ENCODE measurements around the gene RTRAF. TPM values are rescaled to one million over a fixed set of nuclear protein-coding genes. Genes with fewer than 3 reads are reported as not detected.

The RTRAF gene
- total RNA-seq, 1 donor from 2014 or later, result 185 TPM

DNA sequence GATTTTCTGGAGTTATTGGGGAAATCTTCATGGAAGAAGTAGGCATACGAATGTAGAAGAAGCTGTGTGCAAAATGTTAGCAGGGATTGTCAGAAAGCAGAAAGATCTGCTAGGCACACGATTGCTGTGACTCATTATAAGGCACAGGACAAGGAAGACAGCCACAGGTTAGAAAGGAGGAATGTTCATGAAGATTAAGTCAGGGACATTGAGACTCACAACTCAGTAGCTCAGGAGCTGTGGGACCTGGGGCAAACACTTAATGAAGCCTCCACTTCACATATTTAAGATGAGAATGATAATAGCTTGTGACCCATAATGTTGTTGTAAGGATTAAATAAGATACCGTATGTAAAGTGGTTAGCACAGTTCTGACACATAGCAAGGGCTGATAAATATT lies 26.6 kb upstream of the RTRAF start:
- Mint-ChIP-seq H3K27ac (ENCODE audit: unreplicated experiment) (no peak overlapping the region), H3K27me3 (ENCODE audit: unreplicated experiment) (no peaks in the 10 kb centered on the region), H3K4me3 (ENCODE audit: unreplicated experiment) (no peak overlapping the region)

GRCh38 chr14:51963286-51963685 lies 26.1 kb upstream of the RTRAF start:
- H3K36me3 Mint-ChIP-seq (ENCODE audit: unreplicated experiment), result peaks cover 9% of the 10 kb centered on the region
- TF ChIP-seq CTCF (IDR thresholded peaks at IDR 0.05), result no peak
- no peak for DNase-seq (ENCODE audit: extremely low spot score, unreplicated experiment)
- H3K9me3 Mint-ChIP-seq (ENCODE audit: unreplicated experiment), result peaks cover 21% of the 10 kb centered on the region
- no peak overlapping the region for H3K4me3 Mint-ChIP-seq (ENCODE audit: unreplicated experiment)
- H3K27ac Mint-ChIP-seq (ENCODE audit: unreplicated experiment), result no peak overlapping the region
- no peaks in the 10 kb centered on the region for H3K27me3 Mint-ChIP-seq (ENCODE audit: unreplicated experiment)
- H3K4me1 Mint-ChIP-seq (ENCODE audit: unreplicated experiment), result no peaks in the 10 kb centered on the region

More for the DNA sequence above, 26.6 kb upstream of the RTRAF start:
- H3K9me3 Mint-ChIP-seq (ENCODE audit: unreplicated experiment), result peaks cover 21% of the 10 kb centered on the region
- no peaks in the 10 kb centered on the region for H3K4me1 Mint-ChIP-seq (ENCODE audit: unreplicated experiment)
- TF ChIP-seq CTCF (IDR thresholded peaks at IDR 0.05), result no peak
- no peak for DNase-seq (ENCODE audit: extremely low spot score, unreplicated experiment)
- peaks cover 9% of the 10 kb centered on the region for H3K36me3 Mint-ChIP-seq (ENCODE audit: unreplicated experiment)

- Mint-ChIP-seq H3K4me1 (ENCODE audit: unreplicated experiment) (no peaks in the 10 kb centered on the region), H3K36me3 (ENCODE audit: unreplicated experiment) (no peaks in the 10 kb centered on the region), H3K27me3 (ENCODE audit: unreplicated experiment) (no peaks in the 10 kb centered on the region), H3K9me3 (ENCODE audit: unreplicated experiment) (no peaks in the 10 kb centered on the region), H3K27ac (ENCODE audit: unreplicated experiment) (no peak overlapping the region), H3K4me3 (ENCODE audit: unreplicated experiment) (no peak overlapping the region)
- TF ChIP-seq CTCF (IDR thresholded peaks at IDR 0.05), result no peak
- no peak for DNase-seq (ENCODE audit: extremely low spot score, unreplicated experiment)
These were observed 21.8 kb upstream of the RTRAF start for GRCh38 chr14:51967521-51967920.

DNA sequence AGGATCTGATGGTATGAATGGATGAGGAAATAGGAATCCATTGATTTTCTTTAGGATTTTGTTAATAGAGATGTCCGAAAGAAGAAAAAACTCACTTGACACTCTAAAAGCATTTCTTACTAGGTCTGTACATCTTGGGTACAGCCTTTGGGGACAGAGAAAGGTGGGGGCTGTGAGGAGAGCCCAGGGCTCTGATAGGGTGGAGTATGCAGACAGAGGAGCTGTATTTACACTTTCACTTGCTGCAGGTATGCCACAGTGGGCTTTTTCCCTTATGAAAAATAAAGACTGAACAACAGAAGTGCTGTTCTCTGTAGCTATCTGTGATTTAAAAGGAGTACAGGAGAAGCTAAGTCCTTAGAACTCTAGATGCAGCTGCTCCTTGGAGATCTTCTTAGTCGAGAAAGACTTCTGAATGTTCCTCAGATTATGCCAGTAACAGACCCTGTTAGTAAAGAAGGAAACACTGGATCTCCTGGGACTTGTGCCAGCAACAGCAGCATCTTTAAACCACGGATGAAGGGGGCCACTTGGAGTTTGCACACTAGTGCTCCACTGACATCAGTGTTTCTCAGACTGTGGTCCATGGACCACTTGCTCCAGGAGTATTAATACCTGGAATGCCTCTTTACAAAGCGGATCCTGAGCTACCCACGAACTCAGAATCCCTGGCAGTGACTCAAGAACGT lies 19.4 kb upstream of the RTRAF start:
- Mint-ChIP-seq H3K27ac (ENCODE audit: unreplicated experiment) (no peak overlapping the region), H3K36me3 (ENCODE audit: unreplicated experiment) (no peaks in the 10 kb centered on the region), H3K4me3 (ENCODE audit: unreplicated experiment) (no peak overlapping the region), H3K27me3 (ENCODE audit: unreplicated experiment) (peaks cover 2% of the 10 kb centered on the region), H3K4me1 (ENCODE audit: unreplicated experiment) (no peaks in the 10 kb centered on the region), H3K9me3 (ENCODE audit: unreplicated experiment) (no peaks in the 10 kb centered on the region)
- DNase-seq (ENCODE audit: extremely low spot score, unreplicated experiment), result no peak
- no peak for TF ChIP-seq CTCF (IDR thresholded peaks at IDR 0.05)

GRCh38 chr14:51972566-51972965 lies 16.8 kb upstream of the RTRAF start:
- H3K4me1 Mint-ChIP-seq (ENCODE audit: unreplicated experiment), result no peaks in the 10 kb centered on the region
- no peak overlapping the region for H3K4me3 Mint-ChIP-seq (ENCODE audit: unreplicated experiment)
- TF ChIP-seq CTCF (IDR thresholded peaks at IDR 0.05), result no peak
- H3K27ac Mint-ChIP-seq (ENCODE audit: unreplicated experiment), result no peak overlapping the region
- no peak for DNase-seq (ENCODE audit: extremely low spot score, unreplicated experiment)
- no peaks in the 10 kb centered on the region for H3K36me3 Mint-ChIP-seq (ENCODE audit: unreplicated experiment)
- H3K9me3 Mint-ChIP-seq (ENCODE audit: unreplicated experiment), result no peaks in the 10 kb centered on the region
- peaks cover 2% of the 10 kb centered on the region for H3K27me3 Mint-ChIP-seq (ENCODE audit: unreplicated experiment)

Measured in osteocyte (in vitro differentiated cells).